Activated T-cell treated with anti-CD3 and anti-CD28 coated beads, Interleukin-2, amount 50 U/mL, for 4 hours (primary cell): ENCODE measurements around the gene EPHB6. TPM values are rescaled to one million over a fixed set of nuclear protein-coding genes. Genes with fewer than 3 reads are reported as not detected.

Experiments
- ATAC-seq, 2 donors: fragments of 200-7000 bp; cut with Tn5 transposase; one replicate each; pipeline ENCODE4 v1.10.0; 2021
- DNase-seq: peaks from one replicate; pipeline ENCODE4 v3.0.0-alpha.2; 2020
- H3K27me3 Mint-ChIP-seq: one replicate; pipeline ENCODE4 v1.8.0; 2021; ENCODE audit warnings: low read depth, mixed read lengths
- H3K36me3 Mint-ChIP-seq: one replicate; pipeline ENCODE4 v1.8.0; 2022; ENCODE audit warnings: mixed read lengths; ENCODE audit not compliant: insufficient read depth
- H3K4me1 Mint-ChIP-seq: one replicate; pipeline ENCODE4 v1.8.0; 2021; ENCODE audit warnings: low read depth, mixed read lengths
- H3K4me3 Mint-ChIP-seq: one replicate; pipeline ENCODE4 v1.8.0; 2021; ENCODE audit warnings: mild to moderate bottlenecking, moderate library complexity, mixed read lengths
- H3K9me3 Mint-ChIP-seq: one replicate; pipeline ENCODE4 v1.8.0; 2021; ENCODE audit warnings: mixed read lengths
- total RNA-seq, 3 donors: library from RNA; stranded (reverse); gene quantifications; one replicate each; pipeline ENCODE4 v1.2.1, GENCODE V29; 2021

Gene EPHB6
- total RNA-seq, 3 donors from 2014 or later = 6.7 to 8.3 (median 8.0) TPM

DNA sequence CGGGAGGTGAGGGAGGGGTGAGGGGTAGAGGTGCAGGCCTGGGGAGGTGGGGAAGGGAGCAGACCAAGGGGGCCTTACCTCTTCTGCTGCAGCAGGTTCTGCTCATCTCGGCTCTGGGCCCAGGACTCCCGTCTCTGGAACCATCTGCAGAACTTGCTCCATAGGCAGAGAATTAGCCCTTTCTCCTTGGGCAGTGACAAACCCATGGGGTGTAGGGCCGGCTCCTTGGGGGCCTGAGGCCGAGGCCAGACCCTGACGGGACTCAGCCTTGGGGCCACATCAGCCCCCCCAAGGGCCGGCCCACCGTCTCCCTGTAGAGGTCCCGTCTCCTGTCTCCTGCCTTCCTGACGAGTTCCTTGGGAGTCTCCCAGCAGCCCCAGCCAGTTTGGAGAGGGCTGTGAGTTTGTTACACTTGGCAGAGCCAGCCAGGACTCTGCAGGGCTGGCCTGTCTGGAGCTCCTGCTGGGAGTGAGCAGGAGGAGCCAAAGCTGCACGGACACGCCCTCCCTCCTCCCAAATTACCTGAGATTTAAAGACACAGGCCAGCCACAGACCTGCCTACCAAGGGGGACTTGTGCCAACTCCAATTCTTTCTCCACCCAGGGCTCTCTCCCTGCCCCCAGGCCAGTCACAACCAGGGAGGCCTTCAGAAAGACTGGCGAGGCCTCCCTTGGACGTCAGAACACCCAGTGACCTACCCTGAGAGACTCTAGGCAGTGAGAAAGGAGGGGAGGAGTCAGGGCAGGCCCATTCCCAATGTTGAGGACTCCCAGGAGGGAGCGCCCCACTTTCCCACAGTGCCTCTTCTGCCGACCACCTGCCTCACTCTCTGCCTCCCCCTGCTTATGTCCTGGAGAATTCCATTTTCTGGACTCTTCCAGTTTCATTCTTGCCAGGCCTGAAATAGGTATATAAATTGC lies 30.7 kb downstream of the EPHB6 start, which contains the start of gene TRPV6:
Gene TRPV6 (minus strand): TSS at position 435 of the 920 bp plus-strand sequence.
- peaks cover 7% of the 10 kb centered on the region for H3K27me3 Mint-ChIP-seq
- no peaks in the 10 kb centered on the region for H3K9me3 Mint-ChIP-seq
- no peaks in the 10 kb centered on the region for H3K36me3 Mint-ChIP-seq
- H3K4me3 Mint-ChIP-seq = no peak within 1 kb of the TSS
- H3K4me1 Mint-ChIP-seq = no peaks in the 10 kb centered on the region
- ATAC-seq = no peak
- DNase-seq = no peak

DNA sequence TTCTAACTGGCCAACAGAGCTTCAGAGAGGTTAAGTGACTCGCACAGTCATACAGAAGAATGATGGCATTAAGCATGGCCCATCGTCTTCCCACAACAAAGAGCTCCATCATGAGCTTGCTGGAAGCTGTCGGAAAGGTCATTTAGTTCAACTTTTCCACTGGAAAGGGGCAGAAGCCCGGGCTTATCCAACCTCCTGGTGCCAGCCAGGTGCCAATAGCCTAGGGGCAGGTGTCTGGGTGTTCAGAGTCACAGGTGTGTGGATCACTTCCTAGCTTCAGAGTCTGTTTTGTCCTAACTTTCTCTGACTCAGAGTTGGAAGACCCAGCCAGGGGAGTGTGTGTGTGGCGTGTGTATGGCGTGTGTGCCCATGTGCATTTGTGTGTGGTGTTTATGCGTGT lies 32.0 kb downstream of the EPHB6 start:
- Mint-ChIP-seq H3K9me3 (no peaks in the 10 kb centered on the region), H3K4me1 (no peaks in the 10 kb centered on the region), H3K36me3 (no peaks in the 10 kb centered on the region), H3K4me3 (no peak overlapping the region), H3K27me3 (peaks cover 7% of the 10 kb centered on the region)
- no peak for DNase-seq
- no peak for ATAC-seq

DNA sequence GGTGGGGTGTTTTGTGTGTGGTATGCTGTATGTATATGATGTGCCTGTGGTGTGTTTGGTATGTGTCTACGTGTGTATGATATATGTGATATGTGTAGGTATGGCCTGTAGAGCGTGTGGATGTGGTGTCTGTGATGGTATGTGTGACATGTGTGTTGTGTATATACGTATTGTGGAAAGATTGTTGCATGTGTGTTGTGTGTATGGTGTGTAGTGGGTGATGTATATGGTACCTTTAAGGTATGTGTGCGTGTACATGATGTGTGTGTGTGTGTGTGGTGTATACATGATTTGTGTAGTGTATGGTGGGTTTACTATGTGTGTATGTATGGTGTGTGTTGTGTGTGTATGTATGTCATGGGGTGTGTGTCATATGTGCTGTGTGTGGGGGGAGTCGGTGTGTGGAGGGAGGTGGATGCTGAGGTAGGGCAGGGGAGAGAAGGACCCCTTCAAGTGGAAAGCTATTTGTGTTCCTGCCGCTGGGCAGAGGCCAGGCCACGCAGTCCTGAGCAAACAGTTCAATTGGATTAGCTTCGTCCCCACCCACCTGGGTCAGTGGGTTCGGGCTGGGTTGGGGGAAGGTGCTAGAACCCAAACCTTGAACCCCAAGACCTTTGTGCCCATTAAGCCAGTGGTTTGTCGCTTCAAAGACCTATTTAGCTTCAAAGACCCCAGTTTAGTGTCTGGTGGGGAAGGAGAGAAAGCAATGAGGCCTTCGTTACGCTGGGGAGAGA lies 32.6 kb downstream of the EPHB6 start:
- Mint-ChIP-seq H3K36me3 (no peaks in the 10 kb centered on the region), H3K27me3 (peaks cover 9% of the 10 kb centered on the region), H3K4me3 (no peak overlapping the region), H3K4me1 (no peaks in the 10 kb centered on the region), H3K9me3 (no peaks in the 10 kb centered on the region)
- no peak for ATAC-seq
- no peak for DNase-seq

DNA sequence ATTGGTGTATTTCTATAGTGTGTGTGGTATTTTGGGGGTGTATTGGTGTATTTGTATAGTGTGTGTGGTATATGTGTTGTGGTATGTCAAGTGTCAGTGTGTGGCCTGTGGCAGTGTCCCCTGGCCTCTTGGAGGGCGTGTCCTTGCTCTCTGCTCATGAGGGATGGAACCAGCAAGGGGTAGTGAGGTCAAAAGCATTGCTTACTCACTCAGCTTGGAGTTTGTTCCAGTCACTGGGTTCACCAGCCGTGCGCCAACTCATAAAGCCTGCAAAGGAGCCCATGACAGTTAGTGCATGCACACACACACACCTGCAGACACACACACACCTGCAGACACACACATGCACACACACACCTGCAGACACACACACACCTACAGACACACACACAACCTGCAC lies 34.9 kb downstream of the EPHB6 start:
- Mint-ChIP-seq H3K9me3 (no peaks in the 10 kb centered on the region), H3K4me3 (no peak overlapping the region), H3K36me3 (no peaks in the 10 kb centered on the region), H3K27me3 (peaks cover 11% of the 10 kb centered on the region), H3K4me1 (no peaks in the 10 kb centered on the region)
- ATAC-seq (no peak), DNase-seq (no peak)

DNA sequence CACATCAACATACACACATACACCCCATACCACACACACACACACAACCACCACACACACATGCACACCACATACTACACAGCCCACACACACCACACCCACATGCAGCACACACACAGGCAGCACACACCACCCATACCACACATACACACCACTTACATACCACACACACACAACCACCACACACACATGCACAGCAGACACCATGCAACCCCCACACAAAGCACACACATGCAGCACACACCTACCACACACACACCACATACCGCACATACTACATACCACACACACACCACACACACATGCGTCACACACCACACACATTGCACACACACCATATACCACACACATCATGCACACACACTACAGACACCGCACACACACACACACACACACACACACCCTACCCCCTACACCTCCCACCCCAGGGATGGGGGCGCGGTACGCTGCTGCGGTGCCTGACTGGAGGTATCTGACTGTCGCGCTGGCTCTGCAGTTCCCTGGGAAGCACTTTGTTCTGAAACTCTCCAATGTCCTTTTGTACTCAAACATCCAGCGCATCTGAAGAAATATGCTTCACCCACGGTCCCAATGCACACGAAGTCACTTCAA lies 36.1 kb downstream of the EPHB6 start:
- DNase-seq (no peak), ATAC-seq (no peak)
- no peaks in the 10 kb centered on the region for H3K4me1 Mint-ChIP-seq
- H3K9me3 Mint-ChIP-seq = no peaks in the 10 kb centered on the region
- H3K27me3 Mint-ChIP-seq = peaks cover 11% of the 10 kb centered on the region
- no peak overlapping the region for H3K4me3 Mint-ChIP-seq
- H3K36me3 Mint-ChIP-seq = no peaks in the 10 kb centered on the region

DNA sequence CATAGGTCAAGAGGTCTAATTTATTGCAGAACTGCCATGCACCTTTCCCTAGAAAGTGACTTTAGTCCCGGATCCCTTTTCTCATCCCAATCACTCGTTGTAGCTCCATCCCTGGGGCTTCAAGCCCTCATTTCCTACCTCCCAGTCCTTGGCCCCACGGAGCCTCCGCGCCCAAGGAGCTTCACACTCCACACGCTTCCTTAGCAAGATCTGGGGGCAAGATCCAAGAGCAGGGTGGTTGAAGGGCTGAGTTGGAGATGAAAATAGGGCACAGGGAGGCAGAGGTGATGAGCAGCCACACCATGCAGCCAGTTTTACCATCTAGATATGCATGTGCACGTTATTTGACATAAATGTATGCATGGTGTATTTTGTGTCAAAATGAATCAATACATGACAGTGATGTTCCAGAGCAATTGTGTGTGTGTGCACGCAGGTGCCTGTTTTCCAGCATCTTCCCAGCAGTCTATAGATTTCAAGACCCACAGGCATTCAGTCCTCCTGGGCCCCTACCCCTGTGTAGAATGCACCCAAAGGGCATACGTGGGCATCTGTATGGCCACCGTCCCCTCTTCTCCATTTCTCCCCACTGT lies 36.7 kb downstream of the EPHB6 start:
- no peaks in the 10 kb centered on the region for H3K36me3 Mint-ChIP-seq
- H3K4me1 Mint-ChIP-seq = no peaks in the 10 kb centered on the region
- no peak for ATAC-seq
- H3K9me3 Mint-ChIP-seq = no peaks in the 10 kb centered on the region
- peaks cover 11% of the 10 kb centered on the region for H3K27me3 Mint-ChIP-seq
- DNase-seq = no peak
- no peak overlapping the region for H3K4me3 Mint-ChIP-seq

DNA sequence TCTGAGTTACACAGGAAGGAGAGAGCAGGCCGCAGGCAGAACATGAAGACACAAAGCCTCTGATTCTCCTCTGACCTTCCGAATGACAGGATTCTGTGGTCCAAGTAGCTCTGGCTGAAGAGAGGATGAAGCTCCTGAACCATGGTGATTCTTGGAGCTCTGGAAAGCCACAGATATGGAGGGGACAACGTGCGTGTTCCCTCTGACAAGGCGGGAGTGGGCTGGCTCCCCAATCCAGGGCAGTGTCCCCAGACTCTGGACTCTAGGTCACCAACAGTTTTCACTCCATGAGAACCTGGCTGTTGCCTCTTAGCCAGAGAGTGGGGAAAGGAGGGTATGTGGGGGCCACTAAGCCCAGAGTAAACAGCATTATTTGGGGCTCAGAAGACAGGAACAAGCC lies 38.1 kb downstream of the EPHB6 start:
- no peak for DNase-seq
- no peaks in the 10 kb centered on the region for H3K4me1 Mint-ChIP-seq
- H3K27me3 Mint-ChIP-seq = peaks cover 7% of the 10 kb centered on the region
- no peaks in the 10 kb centered on the region for H3K36me3 Mint-ChIP-seq
- no peaks in the 10 kb centered on the region for H3K9me3 Mint-ChIP-seq
- ATAC-seq = no peak
- no peak overlapping the region for H3K4me3 Mint-ChIP-seq

DNA sequence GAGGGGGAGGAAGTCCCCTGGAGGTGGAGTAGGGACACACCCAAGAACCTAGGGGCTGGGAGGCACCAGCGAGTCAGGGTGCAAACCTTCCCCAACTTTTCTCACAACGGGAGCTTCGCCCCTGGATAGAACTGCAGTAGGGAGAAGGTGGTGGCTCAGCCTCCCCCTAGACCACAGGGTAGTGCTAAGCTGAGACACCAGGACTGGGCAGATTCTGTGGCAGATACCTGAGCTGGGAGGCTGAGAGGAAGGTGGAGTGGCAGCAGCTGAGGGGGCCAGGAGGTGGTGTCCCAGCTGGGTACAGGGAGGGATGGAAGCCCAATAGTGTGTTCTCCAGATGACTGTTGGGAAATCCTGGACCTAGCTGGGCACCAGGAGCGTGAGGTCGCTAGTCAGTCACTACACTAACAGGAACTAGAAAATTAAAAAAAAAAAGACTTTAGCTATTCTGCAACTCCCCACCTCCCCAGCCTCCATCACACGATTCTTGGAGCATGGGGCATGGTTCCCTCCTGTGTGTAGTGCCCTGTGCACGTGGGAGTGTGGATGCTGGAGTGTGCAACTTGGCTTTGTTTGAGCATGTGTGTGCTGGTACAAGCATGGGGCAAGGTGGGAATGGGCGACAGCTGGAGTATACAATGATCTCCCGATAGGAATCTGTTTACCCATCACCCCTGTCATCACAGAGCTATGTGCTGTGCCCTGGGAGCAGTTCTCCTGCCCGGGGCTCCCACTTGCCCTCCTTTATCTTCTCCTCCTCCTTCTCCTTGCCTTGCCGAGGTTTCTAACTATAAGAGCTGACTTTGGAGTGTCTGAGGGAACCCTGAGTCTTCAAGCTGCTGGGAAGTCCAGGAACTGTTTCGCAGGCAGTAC lies 39.5 kb downstream of the EPHB6 start:
- Mint-ChIP-seq H3K9me3 (no peaks in the 10 kb centered on the region), H3K36me3 (no peaks in the 10 kb centered on the region), H3K27me3 (peaks cover 7% of the 10 kb centered on the region), H3K4me1 (no peaks in the 10 kb centered on the region), H3K4me3 (no peak overlapping the region)
- DNase-seq (no peak), ATAC-seq (no peak)

DNA sequence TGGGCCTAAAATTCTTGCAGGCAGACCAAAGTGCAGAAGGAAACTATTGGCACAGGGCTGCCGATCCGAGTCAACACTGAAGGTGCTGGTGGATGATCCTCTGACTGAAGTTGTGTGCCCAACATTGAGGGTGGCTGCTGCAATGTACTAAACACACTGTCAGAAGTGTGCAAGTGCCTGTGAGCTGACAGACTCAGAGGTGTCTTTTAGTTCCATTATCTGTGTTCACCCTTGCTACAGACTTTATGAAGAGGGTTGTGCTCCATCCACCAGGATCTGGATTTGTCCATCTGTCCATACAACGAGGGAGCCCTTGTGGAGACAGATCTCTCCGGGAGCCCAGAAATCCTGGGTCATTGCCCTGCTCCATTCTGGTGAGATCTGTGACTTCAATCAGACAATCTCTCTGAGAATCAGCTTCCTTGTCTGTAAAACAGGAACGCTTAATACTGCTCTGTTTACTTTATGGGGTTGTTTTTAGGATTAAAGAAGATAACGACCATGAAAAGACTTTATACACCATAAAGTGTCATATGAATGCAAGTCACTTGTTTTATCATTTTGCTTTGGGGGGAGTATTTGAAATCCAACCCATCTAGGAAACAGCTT lies 40.2 kb downstream of the EPHB6 start:
- H3K27me3 Mint-ChIP-seq = peaks cover 5% of the 10 kb centered on the region
- H3K4me3 Mint-ChIP-seq = no peak overlapping the region
- no peaks in the 10 kb centered on the region for H3K4me1 Mint-ChIP-seq
- no peaks in the 10 kb centered on the region for H3K9me3 Mint-ChIP-seq
- no peak for DNase-seq
- H3K36me3 Mint-ChIP-seq = no peaks in the 10 kb centered on the region
- no peak for ATAC-seq

DNA sequence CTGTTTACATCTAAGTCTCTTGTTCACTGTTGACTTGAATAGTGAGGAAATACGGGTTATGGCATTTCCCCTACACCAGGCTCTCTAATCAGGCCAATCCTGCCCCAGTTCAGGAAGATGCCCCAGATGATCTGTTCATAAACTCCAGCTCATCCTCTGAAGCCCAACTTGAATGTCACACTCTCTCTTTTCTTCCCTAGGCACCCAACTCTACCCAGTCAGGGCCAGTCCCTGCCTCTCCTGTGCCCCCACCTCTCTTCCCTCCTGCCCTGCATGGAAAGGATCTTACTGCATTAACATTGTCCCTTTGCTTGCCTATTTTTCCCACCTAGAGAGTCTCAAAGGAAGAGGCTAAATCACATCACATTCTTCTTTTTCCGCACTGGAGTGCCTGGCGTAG lies 41.3 kb downstream of the EPHB6 start:
- Mint-ChIP-seq H3K36me3 (no peaks in the 10 kb centered on the region), H3K4me3 (no peak overlapping the region), H3K9me3 (no peaks in the 10 kb centered on the region), H3K4me1 (no peaks in the 10 kb centered on the region), H3K27me3 (peaks cover 5% of the 10 kb centered on the region)
- DNase-seq (no peak), ATAC-seq (no peak)

DNA sequence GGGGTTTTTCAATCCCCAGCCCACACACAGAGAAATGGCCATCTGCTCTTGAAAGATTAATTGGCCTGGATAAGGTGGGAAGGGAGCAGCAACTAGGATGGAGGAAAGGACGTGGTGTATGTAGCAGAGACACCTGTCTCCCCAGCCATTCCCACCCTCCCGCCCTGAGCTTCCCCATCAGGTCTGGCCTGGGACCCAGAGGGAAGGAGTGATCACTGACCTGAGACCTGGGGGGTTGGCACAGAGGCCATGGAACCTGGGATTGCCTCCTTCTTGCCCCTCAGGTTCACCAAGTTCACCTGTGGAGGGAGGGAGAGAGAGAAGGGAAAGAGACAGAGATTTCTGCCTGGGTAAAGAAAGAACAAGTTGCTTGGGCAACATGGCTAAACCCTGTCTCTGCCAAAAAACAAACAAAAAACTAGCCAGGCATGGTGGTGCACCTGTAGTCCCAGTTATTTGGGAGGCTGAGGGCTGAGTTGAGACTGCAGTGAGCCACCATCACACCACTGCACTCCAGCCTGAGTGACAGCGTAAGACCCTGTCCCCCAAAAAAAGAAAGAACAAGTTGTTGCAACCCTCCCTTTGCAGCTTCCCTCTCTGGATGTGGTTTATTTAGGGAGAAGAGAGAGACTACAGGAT lies 42.0 kb downstream of the EPHB6 start:
- H3K4me3 Mint-ChIP-seq = no peak overlapping the region
- H3K9me3 Mint-ChIP-seq = no peaks in the 10 kb centered on the region
- no peaks in the 10 kb centered on the region for H3K36me3 Mint-ChIP-seq
- ATAC-seq (no peak), DNase-seq (no peak)
- H3K4me1 Mint-ChIP-seq = no peaks in the 10 kb centered on the region
- peaks cover 5% of the 10 kb centered on the region for H3K27me3 Mint-ChIP-seq

DNA sequence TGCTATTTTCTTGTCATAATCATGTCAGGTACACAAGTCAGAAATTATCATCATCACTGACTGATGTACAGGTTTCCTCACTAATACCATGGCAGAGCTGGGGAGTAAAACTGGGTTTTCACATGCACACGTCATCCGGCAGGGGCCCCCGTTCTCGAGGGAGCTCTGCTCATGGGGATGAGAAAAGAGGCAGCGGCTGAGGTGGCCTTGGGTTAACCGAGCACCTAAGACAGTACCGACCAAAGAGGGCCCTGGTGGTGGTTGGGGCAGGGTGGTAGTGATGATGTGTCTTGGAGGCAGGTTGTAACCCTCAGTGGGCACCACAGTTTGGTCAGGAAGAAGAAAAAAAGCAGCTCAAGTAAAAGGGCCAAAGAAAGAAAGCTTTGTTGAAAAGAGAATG lies 42.8 kb downstream of the EPHB6 start:
- no peaks in the 10 kb centered on the region for H3K9me3 Mint-ChIP-seq
- no peaks in the 10 kb centered on the region for H3K36me3 Mint-ChIP-seq
- no peak for DNase-seq
- ATAC-seq = no peak
- no peaks in the 10 kb centered on the region for H3K4me1 Mint-ChIP-seq
- peaks cover 3% of the 10 kb centered on the region for H3K27me3 Mint-ChIP-seq
- H3K4me3 Mint-ChIP-seq = no peak overlapping the region
